GM12878 (cell line): Measurements from ENCODE around the gene NFU1. TPM values are rescaled to one million over a fixed set of nuclear protein-coding genes. Genes with fewer than 3 reads are reported as not detected.

ENCODE experiments used
- ATAC-seq: fragments of 200-7000 bp; cut with Tn5 transposase; 3 replicates; pipeline ENCODE4 v1.9.1; 2020; ENCODE audit warnings: mild to moderate bottlenecking, moderate library complexity
- BruUV-seq: library from RNA; stranded (reverse); fragments of 400-500 nt; replicated peaks from 2 replicates; lab custom pipeline; 2021; lab: Mats Ljungman, UMichigan
- CTCF ChIA-PET: fragments of 300-600 bp; sonication (Branson Sonifier 250); formaldehyde crosslinking; extraction: SDS; loops from one replicate; lab custom pipeline; 2021; ENCODE audit warnings: inconsistent platforms; lab: Yijun Ruan, JAX
- POLR2A ChIA-PET: fragments of 350-600 bp; formaldehyde crosslinking; extraction: SDS; loops from one replicate; lab custom pipeline; 2021; ENCODE audit warnings: inconsistent platforms; lab: Charles Lee
- RAD21 ChIA-PET: fragments of 300-600 bp; sonication (Branson Sonifier 250); formaldehyde crosslinking; loops from one replicate; lab custom pipeline; 2023; ENCODE audit warnings: antibody characterized with exemption; ENCODE audit not compliant: unreplicated experiment; lab: Charles Lee
- SMC1A ChIA-PET: fragments of 300-600 bp; sonication (Branson Sonifier 250); formaldehyde crosslinking; loops from one replicate; lab custom pipeline; 2023; ENCODE audit not compliant: unreplicated experiment, uncharacterized antibody; lab: Charles Lee
- DNase-seq: peaks from one replicate; pipeline ENCODE4 v3.0.0-alpha.2; 2011; ENCODE audit warnings: low read depth, low spot score
- FAIRE-seq: peaks from 3 replicates; lab custom pipeline; 2011; peaks lifted over from hg19 to GRCh38; lab: Jason Lieb, UNC
- H2AFZ ChIP-seq: 2 replicates; pipeline ENCODE4 v1.6.0; 2011; ENCODE audit warnings: low read depth, low read length, control low read depth; ENCODE audit not compliant: control insufficient read depth
- H3K27ac ChIP-seq: 2 replicates; pipeline ENCODE4 v1.5.1; 2011; ENCODE audit warnings: control low read depth; ENCODE audit not compliant: control insufficient read depth, insufficient read depth
- H3K27me3 ChIP-seq, 2 experiments: replicated peaks in 1 of 2; 2 replicates each; pipeline versions ENCODE4 v1.6.0 to v1.6.1; 2011; ENCODE audit warnings: low read length in 1 of 2; ENCODE audit not compliant: control insufficient read depth in 2 of 2, insufficient read depth in 2 of 2
- H3K36me3 ChIP-seq, 2 experiments: 2 replicates each; pipeline ENCODE4 v1.5.1; 2011; ENCODE audit warnings: low read length in 1 of 2; ENCODE audit not compliant: control insufficient read depth in 2 of 2, insufficient read depth in 2 of 2
- H3K4me1 ChIP-seq: 2 replicates; pipeline ENCODE4 v1.6.1; 2011; ENCODE audit warnings: mild to moderate bottlenecking, low read length, moderate library complexity, mixed read lengths; ENCODE audit not compliant: control insufficient read depth, insufficient read depth
- H3K4me2 ChIP-seq: 2 replicates; pipeline ENCODE4 v1.6.0; 2011; ENCODE audit warnings: control low read depth; ENCODE audit not compliant: control insufficient read depth, insufficient read depth
- H3K4me3 ChIP-seq: fragments of 200-600 bp; sonication (generic); 2 replicates; pipeline ENCODE4 v1.5.1; 2016
- H3K79me2 ChIP-seq: 2 replicates; pipeline ENCODE4 v1.6.0; 2011; ENCODE audit warnings: low read length; ENCODE audit not compliant: control insufficient read depth, insufficient read depth
- H3K9ac ChIP-seq: 2 replicates; pipeline ENCODE4 v1.8.0; 2011; ENCODE audit warnings: low read length, control low read depth, mixed read lengths; ENCODE audit not compliant: control insufficient read depth, insufficient read depth
- H3K9me3 ChIP-seq: replicated peaks from 3 replicates; pipeline ENCODE4 v1.5.1; 2011; ENCODE audit warnings: mild to moderate bottlenecking, low read length; ENCODE audit not compliant: control insufficient read depth, insufficient read depth
- H4K20me1 ChIP-seq: 2 replicates; pipeline ENCODE4 v1.6.0; 2011; ENCODE audit not compliant: control insufficient read depth, insufficient read depth
- ATF3 ChIP-seq: IDR thresholded peaks from 2 replicates; pipeline ENCODE4 v1.6.1; 2011; ENCODE audit warnings: low read depth, mild to moderate bottlenecking, low read length, moderate library complexity, borderline replicate concordance; ENCODE audit errors: extremely low read depth
- E2F4 ChIP-seq: IDR thresholded peaks from 2 replicates; pipeline ENCODE4 v1.6.1; 2012; ENCODE audit warnings: low read depth, low read length, improper control_type of control experiment
- IRF3 ChIP-seq: fragments of 450-650 bp; IDR thresholded peaks from 2 replicates; pipeline ENCODE4 v1.6.1; 2014; ENCODE audit warnings: mild to moderate bottlenecking
- MEF2B ChIP-seq: fragments of 450-650 bp; IDR thresholded peaks from 2 replicates; pipeline ENCODE4 v1.6.1; 2018; ENCODE audit warnings: mild to moderate bottlenecking, moderate library complexity; ENCODE audit not compliant: partially characterized antibody, poor library complexity, severe bottlenecking
- in situ Hi-C: fragments of 300-500 bp; cut with MboI; formaldehyde crosslinking; loops from 9 replicates; pipeline ENCODE4 v1.14.3; 2018; ENCODE audit warnings: mixed read lengths
- intact Hi-C: fragments of 100-400 bp; cut with micrococcal nuclease; formaldehyde crosslinking; loops from one replicate; pipeline ENCODE4 v1.14.2; 2022; ENCODE audit not compliant: unreplicated experiment
- polyA plus RNA-seq, 11 experiments: library from polyadenylated mRNA; depleted of rRNA in 4 of 11; unstranded in 6 of 11; stranded (reverse) in 5 of 11; fragments of >200 nt; fragmentation: Nextera tagmentation in 4 of 11; fragmentation: Illumina TruSeq in 1 of 11; extraction: Ambion mirVana in 4 of 11; extraction: Trizol in 1 of 11; gene quantifications; 1 replicate in 1 of 11; 2 replicates in 10 of 11; pipeline versions ENCODE4 v1.2.1 to v1.2.3, GENCODE V29; 2011 to 2016; ENCODE audit warnings: inconsistent platforms in 2 of 11, missing spikeins in 2 of 11, low read depth in 1 of 11
- total RNA-seq, 4 experiments: library from RNA; depleted of rRNA in 3 of 4; stranded (reverse); fragments of >200 nt in 3 of 4; fragmentation: Illumina TruSeq in 1 of 4; extraction: Trizol in 1 of 4; gene quantifications; 2 replicates each; pipeline versions ENCODE4 v1.2.1 to v1.2.3, GENCODE V29; 2013 to 2021
- TF ChIP-seq, protein P1 (sequence below): IDR thresholded peaks from 2 replicates; pipeline ENCODE4 v1.6.1; 2011; ENCODE audit warnings: borderline replicate concordance, low read depth, mild to moderate bottlenecking, moderate library complexity, mixed read lengths, low read length; ENCODE audit not compliant: insufficient read depth; ENCODE audit errors: extremely low read length

The NFU1 gene
- total and polyA plus RNA-seq, 10 of the 15 experiments (the other 5 are each of a cell fraction or from before 2014, with no cell fraction given) = 27.3 to 86.0 (median 41.5) TPM

GRCh38 chr2:69393963-69394362, 43.3 kb downstream of the NFU1 start:
- TF ChIP-seq MEF2B (peak; percentile 12), ATF3 (no peak), E2F4 (no peak), IRF3 (no peak)
- TF ChIP-seq, protein P1, sequence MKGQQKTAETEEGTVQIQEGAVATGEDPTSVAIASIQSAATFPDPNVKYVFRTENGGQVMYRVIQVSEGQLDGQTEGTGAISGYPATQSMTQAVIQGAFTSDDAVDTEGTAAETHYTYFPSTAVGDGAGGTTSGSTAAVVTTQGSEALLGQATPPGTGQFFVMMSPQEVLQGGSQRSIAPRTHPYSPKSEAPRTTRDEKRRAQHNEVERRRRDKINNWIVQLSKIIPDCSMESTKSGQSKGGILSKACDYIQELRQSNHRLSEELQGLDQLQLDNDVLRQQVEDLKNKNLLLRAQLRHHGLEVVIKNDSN = no peak
- ATAC-seq = peak; percentile 66
- no peak for FAIRE-seq
- ChIA-PET SMC1A (interaction anchor here (0.9 kb wide), 1 partner anchor 19 kb away, joined by 4 read pairs; no protein-coding TSS in a partner anchor), RAD21 (no interaction called here), CTCF (no interaction called here), POLR2A (no interaction called here)
- Histone ChIP-seq H3K4me2 (no peak overlapping the region), H3K79me2 (no peaks in the 10 kb centered on the region), H3K4me1 (no peaks in the 10 kb centered on the region), H3K27me3 (no peaks in the 10 kb centered on the region), H3K9me3 (no peaks in the 10 kb centered on the region), H3K36me3 (peaks cover 0 to 16% of the 10 kb centered on the region in 2 experiments; a peak in 2 of 4 replicates), H2AFZ (no peak overlapping the region), H3K9ac (no peak overlapping the region), H4K20me1 (no peaks in the 10 kb centered on the region), H3K27ac (no peak overlapping the region), H3K4me3 (no peak overlapping the region)
- in situ Hi-C loops (no loop called here), intact Hi-C loops (no loop called here)
- DNase-seq = no peak
- BruUV-seq = no TSS peak
